ENCODE results near the gene ADGRD1. TPM values are rescaled to one million over a fixed set of nuclear protein-coding genes. Genes with fewer than 3 reads are reported as not detected.
A peak's percentile ranks its signal among the peaks of the same experiment; 100 is the strongest.

ADGRD1 gene
- total RNA-seq, 1 donor from 2014 or later: 46.9 TPM

DNA sequence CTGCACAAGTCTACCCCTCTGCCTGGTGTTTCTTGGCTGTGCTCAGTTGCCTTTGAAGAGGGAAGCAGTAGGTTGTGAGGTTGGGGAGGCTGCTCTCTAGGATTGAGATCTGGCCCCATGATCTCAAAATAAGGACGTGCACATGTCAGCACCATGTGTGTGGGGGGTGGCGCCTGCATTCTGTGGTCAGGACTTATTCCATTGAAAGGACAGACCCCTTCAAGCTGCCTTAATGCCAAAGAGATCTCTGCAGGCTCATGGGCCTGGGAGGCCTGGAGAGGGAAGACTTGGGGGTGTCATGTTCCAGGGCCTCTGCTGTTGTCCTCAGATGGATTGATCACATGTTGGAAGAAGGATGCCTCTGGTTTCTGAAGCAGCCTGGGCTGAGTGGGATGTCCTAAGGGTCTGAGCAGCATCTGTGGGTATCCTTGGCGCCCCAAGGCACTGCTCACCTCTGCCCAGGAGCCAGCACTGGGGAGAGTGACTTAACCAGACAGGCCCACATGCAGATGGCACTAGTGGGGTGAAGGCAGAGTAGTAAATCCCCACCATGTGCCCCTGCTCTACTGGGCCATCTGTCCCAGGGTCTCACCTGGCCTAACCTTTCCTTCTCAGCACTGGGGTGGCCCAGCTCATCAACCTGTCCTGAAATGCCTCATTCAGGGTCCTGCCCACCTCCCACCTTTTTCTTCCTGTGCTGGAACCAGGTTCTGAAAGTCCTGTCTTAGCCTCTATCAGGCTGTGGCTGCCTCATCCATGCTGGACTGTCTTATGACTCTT, 118.9 kb downstream of the ADGRD1 start:
- Histone ChIP-seq H3K36me3 (no peaks in the 10 kb centered on the region), H3K9me3 (no peaks in the 10 kb centered on the region), H3K4me3 (no peak overlapping the region), H3K27ac (no peak overlapping the region), H3K4me1 (no peaks in the 10 kb centered on the region), H3K27me3 (no peaks in the 10 kb centered on the region)
- DNase-seq (ENCODE audit: low spot score in 2 of 2): peak in 1 of 2 donors; percentile 56
- intact Hi-C loops (cut with DNase I): no loop called here
- no peak for TF ChIP-seq CTCF (IDR thresholded peaks at IDR 0.05)

DNA sequence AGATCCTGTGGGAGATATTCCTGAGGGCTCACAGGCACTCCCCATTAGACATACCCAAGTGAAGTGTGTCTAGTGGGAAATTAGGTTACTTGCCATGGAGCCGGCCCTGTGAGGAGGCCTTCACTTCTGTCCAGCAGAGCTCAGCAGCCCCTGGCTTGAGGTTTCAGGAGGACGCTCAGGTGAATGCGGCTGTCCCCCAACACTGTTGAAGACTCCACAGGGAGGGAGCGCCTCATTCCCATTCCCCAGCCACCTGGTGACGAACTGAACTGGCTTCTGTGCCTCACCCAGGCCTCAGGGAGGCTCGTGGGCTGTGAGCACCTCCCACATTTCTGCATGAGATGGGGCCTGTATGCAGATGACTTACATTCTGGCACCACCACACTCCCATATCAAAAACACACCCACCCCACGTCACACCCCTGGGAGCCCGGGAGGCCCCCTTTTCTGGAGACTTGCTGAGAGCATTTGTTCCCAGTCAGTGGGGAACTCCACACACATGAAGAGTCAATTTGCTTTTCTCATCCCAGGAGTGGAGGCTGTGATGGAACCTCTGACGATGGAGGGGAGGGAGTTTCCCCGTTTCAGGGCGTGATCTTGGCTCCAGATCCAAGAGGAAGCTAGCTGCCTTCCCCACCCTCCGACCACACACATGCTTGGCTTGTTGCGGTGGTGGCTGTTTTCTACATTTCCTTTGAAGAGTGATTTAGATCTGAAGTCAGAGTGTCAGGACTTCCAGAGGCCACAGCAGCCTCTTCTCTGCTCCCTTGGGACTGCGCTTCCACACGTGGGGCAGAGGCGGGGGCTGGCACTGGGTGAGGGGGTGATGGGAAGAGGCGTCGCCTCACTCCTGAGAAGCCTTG, 120.7 kb downstream of the ADGRD1 start:
- no peak for TF ChIP-seq CTCF (IDR thresholded peaks at IDR 0.05)
- Histone ChIP-seq H3K27me3 (no peaks in the 10 kb centered on the region), H3K36me3 (no peaks in the 10 kb centered on the region), H3K9me3 (no peaks in the 10 kb centered on the region), H3K4me3 (no peak overlapping the region), H3K27ac (peak overlapping the region in 1 of 2 donors; percentile 18), H3K4me1 (no peaks in the 10 kb centered on the region)
- peak in 1 of 2 donors; percentile 73 for DNase-seq (ENCODE audit: low spot score in 2 of 2)
- intact Hi-C loops (cut with DNase I): no loop called here

GRCh38 chr12:131075194-131075593, 121.5 kb downstream of the ADGRD1 start:
- Histone ChIP-seq H3K27ac (no peak overlapping the region), H3K9me3 (no peaks in the 10 kb centered on the region), H3K36me3 (no peaks in the 10 kb centered on the region), H3K4me3 (no peak overlapping the region), H3K4me1 (no peaks in the 10 kb centered on the region), H3K27me3 (no peaks in the 10 kb centered on the region)
- no peak for TF ChIP-seq CTCF (IDR thresholded peaks at IDR 0.05)
- no peak for DNase-seq (ENCODE audit: low spot score in 2 of 2)
- intact Hi-C loops (cut with DNase I): no loop called here

- DNase-seq (ENCODE audit: low spot score in 2 of 2): peak in 1 of 2 donors; percentile 56
- H3K4me3 ChIP-seq: no peak overlapping the region
- intact Hi-C loops (cut with DNase I): no loop called here
- no peaks in the 10 kb centered on the region for H3K4me1 ChIP-seq
- no peaks in the 10 kb centered on the region for H3K27me3 ChIP-seq
- H3K36me3 ChIP-seq: no peaks in the 10 kb centered on the region
- no peak overlapping the region for H3K27ac ChIP-seq
- TF ChIP-seq CTCF (IDR thresholded peaks at IDR 0.05): no peak
- H3K9me3 ChIP-seq: peaks cover 0 to 2% of the 10 kb centered on the region in 2 donors
These were observed 121.9 kb downstream of the ADGRD1 start for GRCh38 chr12:131075611-131076010.

DNA sequence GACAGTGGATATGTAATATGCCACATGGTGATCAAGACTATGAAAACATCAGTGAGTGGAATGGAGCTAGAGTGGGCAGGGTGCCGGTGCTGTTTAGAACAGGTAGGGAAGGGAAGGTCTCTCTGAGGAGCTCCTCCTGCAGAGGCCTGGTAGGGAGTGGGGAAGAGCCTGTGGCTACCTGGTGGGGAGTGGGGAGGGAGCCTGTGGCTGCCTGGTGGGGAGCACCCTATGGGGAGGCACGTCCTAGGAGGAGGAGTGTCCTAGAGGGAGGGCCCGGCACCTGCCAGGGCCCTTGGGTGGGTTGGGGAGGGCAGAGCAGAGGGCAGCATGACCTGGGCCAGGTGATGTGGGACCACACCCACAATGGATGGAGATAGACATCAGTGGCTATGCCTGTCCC, 122.6 kb downstream of the ADGRD1 start:
- no peaks in the 10 kb centered on the region for H3K27me3 ChIP-seq
- intact Hi-C loops (cut with DNase I): no loop called here
- peaks cover 0 to 2% of the 10 kb centered on the region in 2 donors for H3K9me3 ChIP-seq
- DNase-seq (ENCODE audit: low spot score in 2 of 2): no peak
- TF ChIP-seq CTCF (IDR thresholded peaks at IDR 0.05): no peak
- no peaks in the 10 kb centered on the region for H3K4me1 ChIP-seq
- H3K4me3 ChIP-seq: no peak overlapping the region
- no peaks in the 10 kb centered on the region for H3K36me3 ChIP-seq
- H3K27ac ChIP-seq: no peak overlapping the region
